CMK (cell line): ENCODE data around the gene YIPF5.

ENCODE experiments used
- DNase-seq: peaks from one replicate; pipeline ENCODE4 v3.0.0-alpha.2; 2010; ENCODE audit warnings: low read depth

YIPF5 gene

DNA sequence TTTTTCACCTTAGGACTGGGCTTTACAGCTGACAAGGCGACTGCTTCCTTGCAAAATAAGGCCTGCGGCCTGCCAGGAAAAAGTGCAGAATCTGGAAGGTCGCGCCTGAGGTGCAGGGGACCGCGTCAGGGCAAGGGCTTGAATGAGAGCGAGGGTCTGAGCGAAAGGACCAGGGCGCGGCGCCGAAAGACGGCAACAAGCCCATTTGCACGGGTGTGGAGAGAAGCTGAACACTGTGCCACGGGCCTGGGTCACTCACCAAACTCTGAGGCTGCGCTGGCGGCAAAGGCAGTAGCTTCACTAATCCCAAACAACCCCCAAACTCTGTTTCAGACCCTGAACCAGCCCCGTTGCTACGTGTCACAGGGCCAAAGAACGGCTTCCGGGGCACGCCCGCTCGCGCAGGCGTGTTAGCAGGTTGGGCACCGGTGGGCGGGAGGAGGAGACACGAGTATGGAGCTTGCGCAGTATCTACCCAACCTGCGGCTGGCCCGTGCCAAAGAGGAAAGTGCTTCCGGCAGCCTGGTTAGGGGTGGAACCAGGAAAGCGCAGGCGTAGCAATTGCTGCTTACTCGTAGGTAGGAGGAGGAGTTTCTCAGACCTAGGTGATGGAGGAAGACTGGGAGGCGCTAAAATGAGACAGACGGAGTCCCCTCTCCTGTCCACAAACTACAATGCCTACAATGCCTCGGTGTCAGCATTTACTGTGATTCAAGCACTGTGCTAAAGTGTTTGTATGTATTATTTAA is at the start of gene YIPF5, which contains the start of gene KCTD16:
Gene YIPF5 (minus strand): TSS at position 384 of the 749 bp plus-strand sequence. CDS start 704 bp downstream, outside the sequence.
Gene KCTD16 (plus strand): TSS at position 598 of the 749 bp plus-strand sequence.
- DNase-seq, result peak; percentile 75

DNA sequence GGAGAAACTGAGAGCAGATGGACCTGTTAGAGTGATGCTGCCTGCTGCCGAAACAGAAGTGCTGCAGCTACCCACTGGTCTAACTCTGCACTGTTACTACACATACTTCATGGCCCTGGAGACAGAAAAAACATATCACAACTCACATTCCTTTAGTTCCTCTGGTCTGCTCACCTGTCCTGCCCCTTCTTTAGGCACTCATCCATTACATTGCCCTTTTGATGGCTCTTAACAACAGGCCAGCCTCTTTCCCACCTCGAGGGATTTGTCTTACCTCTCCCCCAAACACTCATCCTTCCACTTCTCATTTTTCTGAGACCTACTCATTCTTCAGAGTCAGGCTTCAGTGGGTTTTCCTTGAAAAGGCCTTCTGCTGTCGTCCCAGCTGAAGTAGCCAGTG is 49.4 kb upstream of the YIPF5 start:
- DNase-seq, result no peak

DNA sequence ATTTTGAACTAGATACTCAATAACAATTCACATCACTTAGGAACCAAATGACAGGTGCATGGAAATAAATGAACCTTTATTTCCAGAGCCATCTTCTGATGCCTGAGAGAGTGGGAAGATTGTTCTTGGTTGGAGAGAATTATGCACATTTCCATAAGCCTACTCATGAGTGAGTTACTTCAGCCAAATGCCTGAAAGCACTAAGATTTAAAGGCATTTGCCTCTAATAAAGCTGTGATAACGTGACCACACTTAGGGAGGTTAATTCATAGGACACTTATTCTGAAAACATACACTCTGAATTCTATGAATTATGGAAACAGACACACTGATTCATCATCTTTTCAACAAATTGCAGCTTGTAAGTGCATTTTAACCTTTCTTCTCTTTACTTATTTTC is 40.2 kb upstream of the YIPF5 start:
- no peak for DNase-seq

DNA sequence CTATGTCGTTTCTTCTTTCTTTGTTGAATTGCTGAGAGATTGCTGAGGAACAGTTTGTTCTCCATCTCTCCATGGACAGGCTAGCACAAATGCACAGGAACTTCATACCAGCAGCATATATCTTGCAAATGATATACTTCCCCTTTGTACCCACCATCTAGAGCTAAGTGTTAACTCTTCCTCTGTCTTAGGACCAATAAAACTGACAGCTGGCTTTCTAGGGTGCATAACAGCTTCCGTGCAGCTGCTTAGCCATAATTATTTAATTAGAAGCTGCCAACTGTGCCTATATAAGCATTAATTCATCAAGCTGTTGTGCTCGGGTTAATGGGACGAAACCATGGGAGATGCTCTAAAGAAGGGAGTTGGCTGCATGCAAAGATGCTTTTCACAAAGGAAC is 38.9 kb upstream of the YIPF5 start:
- DNase-seq, result no peak

DNA sequence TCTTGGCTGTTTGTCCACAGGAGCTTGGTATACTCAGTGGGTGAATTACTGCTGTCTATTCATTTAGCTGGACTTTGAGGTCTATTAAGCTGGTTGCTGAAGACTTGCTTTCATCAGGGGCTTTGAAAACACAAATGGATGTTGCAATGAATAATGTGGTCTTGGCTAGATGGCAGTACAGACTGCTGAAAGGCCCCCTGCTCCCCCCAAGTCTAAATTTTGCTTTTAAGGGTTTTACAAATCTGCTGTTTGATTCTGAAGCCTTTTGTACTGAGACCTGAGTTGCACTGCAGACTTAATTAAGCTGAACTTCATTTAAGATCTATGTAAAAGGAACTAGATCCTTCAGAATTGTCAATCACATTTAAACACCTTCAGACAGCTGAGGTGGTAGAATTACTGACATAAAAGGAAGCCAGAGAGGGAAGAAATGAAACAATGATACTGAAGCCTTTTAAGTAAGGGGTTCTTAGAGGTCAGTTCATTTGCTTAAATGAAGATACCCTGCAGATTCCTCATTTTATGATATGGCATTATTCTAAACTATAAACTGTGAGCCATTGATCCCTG is 37.5 kb upstream of the YIPF5 start:
- no peak for DNase-seq

DNA sequence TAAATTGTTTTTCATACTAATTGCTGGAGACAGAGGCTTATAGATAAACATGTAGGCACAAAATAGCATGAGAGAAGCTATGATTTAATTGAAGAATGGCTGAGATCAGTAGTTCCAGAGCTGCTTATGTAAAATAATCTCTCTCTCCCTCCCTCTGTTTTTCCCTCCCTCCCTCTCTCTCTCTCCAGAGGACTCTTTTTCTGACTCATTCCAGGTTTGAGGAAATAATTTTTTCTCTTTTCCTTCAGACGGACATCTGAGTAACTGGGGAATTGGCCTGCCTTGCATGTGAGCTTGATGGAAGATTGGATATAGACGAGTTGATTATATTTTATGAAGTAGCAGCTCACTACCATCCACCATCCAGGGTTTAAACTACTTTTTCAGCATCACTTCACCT is 35.7 kb upstream of the YIPF5 start:
- DNase-seq, result no peak

DNA sequence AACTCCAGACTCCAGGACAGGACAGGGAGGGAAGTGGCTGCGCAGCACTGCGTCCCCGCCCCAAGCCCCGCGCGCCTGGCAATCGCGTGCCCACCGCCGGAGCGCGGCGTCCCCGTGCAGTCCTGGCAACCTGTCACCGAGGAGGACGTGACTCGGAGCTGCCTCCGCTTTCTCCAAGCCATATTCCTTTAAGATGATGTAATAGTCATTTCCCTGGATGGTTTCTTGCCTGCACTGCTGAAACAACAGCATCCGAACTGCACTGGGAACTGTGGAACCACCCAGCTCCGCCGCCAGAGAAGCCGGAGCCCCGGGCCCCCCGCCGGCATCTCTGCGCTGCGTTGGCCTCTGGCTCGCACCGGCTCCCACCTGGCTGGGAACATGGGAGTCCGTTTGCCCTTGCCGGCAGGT is 34.7 kb upstream of the YIPF5 start:
- DNase-seq, result no peak

DNA sequence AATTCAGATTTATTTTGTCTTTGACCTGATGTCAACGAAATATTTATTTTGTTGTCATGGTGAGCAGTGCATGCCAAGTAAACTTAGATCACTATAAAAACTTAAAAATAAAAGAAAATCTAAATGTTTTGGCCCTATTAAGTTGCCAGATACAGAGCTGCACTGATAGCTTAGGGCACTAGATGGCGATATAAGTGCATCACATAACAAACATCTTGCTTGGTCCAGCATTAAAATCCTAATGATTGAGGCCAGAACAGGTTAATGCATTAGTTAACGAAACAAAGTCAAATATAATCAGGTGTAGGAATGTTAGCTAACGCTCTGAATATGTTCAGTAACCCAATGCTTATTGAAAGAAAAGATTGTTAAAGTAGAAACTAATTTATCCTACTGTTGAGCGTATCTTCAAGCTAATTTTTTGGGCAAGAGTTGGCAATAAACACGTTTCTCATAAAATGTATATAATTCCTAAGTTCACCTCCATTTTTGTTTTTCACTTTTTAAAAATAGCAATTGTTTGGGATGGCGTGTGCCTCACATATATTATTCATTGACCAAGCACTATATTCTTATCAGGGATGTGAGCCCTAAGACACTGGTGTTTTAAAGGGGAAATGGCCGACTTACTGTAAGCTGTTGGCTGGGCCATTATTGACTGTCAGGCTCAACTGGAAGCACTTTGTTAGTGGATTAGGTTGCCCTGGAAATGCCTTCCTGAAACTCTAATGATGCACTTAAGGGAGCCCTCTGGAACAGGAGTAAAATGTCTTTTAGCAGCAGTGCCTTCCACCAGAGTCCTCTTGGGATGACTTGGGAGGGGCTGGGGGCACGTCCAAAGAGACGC is 33.5 kb upstream of the YIPF5 start:
- DNase-seq, result no peak

DNA sequence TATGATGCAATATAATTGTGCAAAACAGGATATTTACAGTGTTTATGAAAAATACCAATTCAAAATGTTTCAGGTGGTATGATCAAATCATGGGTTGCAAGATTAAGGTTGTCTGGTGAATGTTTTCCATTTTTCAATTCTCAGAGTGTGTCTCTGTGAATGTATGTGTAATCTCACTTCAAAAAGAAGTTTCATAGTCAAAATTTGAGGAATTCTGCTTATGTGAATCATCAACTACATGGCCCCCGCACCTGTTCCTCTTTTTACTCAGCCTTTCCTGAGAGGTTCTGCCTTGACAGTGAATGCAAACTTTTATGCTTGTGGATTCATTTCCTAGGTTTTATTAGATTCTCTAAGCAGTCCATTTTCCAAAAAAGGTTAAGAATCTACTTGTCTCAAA is 32.3 kb upstream of the YIPF5 start:
- no peak for DNase-seq

DNA sequence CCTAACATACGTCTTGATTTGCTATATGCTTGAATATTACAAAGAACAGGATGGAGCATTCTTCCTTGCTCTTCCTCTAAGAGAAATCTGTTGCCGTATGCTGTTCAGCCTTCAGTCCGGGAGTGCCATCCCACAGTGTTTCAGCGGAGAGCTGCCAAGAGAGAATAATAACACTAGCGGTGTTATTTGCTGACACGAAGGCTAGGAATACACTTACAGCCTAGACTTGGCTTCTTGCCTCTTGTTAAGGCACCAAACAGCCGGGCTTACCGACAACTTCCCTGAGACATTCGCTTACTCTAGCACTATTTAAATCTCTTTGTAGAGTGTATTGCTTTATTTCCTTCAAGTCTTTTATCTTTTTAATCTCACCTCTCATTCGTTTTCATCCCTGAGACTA is 31.6 kb upstream of the YIPF5 start:
- DNase-seq, result no peak

DNA sequence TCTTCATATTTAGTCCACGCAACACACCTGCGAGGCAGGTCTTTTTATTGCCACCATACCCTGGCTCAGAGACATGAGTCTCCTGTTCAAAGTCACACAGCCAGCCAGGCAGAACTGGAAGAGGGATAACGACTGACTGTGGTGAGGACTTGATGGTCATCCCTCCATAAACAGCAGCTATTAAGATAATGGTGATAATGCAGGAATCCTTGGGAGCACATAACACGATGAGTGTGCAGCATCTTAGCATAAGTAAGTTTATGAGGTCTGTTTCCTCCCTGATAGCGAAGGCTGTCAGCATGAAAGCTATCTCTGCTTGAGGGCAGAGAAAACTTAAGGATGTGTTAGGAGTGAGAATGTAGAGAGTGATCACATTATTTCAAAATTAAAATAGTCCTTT is 31.1 kb upstream of the YIPF5 start:
- peak; percentile 35 for DNase-seq

DNA sequence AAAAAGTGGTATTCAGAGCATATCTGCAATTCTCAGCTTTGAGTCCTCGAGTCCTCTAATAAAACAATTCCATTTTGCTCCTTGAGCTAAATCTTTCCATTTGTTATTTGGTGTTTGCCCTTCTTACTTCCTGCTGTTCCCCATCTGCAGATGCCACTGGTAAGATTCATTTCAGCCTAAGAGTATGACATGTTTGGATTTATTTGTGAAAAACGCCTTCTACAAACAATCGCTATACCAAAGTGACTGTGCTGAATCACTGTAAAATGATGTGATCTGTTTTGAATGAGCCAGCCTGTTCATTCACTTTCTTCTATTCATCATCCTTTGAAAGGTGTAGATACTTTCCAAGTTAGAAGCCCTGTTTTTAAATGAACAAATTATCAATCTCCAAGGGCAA is 27.9 kb upstream of the YIPF5 start:
- DNase-seq, result no peak

DNA sequence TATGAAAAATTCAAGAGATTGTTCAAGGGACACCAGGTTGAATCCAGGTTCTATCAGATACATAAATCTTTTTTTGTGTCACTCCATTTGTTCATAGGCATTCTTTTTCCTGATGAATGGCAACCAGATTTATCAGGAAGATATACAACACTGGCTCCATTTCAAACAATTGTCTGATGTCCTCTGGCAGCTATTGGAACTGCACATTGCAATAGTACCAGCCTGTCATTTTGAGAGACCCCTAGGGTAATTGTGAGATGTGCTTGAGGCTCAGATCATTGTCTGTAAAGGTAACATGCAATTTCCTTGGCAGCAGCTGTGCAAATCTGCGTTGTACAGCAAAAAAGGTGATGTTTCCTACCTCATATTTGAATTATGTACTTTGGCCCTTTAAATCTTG is 26.2 kb upstream of the YIPF5 start:
- no peak for DNase-seq

DNA sequence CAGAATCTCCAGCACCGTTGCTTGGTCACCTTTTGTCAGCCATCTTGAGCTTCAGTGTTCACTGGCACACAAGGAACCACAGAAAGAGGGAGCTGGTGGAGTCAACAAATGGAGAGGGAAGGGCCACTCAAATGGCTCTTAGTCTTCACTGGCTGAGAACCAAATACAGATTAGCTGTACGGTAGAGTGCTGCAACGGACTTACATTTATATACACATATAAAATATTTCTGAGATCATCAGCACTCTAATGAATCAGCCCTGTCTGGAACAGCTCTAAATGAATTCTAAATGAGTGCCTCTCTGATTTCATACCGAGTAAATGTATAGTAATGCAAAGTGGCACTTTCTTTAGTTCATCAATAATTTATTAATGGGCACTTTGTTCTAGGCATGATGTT is 25.0 kb upstream of the YIPF5 start:
- no peak for DNase-seq

DNA sequence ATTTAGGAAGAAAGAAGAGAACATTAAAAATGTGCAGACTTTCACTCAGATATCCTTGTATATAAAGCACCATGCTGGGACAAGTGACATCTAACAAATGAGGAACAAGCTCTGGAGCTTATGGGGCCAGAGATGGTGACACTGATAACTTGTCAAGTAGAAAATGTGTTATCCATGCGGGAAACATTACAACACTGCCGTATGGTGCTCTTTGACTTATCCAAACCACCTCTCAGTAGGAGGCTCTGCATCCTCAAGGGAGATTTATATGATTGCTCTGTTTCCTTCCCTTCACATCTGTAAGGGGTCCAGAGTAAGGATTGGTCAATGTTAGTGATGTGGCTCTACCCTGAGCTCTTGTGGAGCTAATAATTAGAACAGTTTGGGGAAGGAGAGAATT is 23.7 kb upstream of the YIPF5 start:
- no peak for DNase-seq

DNA sequence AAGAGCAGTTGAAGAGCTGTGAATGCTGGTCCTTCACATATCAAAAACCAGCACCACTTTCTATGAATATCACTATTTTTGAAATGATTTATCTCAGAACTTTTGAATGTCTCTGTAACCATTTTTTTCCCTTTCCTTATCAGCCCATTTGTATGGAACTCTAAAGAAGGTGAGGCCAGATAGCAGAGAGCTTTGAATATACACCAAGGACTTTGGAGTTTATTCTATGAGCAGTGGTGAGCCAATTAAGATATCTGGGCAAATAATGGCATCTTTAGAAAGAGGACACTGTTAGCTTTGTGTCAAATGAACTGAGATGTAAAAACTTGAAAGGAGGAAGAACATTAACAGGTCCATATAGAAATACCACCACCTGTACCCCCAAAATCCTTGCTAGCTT is 22.2 kb upstream of the YIPF5 start:
- DNase-seq, result no peak

DNA sequence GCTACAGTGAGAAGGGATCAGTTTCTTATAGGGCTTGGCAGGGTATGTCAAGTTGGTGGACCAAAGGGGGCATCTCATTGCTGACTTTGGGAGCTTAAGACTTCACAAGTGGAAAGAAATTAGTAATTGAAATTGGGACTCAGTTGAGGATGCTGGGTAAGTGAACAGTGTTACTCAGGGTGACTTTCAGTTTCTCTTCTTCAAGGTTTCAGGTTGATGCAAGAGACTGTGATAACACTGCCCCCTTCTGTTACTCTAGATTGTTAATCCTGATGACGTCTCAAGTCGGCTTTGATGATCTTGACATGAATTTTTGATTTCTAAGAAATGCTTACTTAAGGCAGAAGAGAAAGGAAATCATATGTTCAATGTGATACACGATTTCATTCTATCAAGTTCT is 21.5 kb upstream of the YIPF5 start:
- DNase-seq, result no peak

DNA sequence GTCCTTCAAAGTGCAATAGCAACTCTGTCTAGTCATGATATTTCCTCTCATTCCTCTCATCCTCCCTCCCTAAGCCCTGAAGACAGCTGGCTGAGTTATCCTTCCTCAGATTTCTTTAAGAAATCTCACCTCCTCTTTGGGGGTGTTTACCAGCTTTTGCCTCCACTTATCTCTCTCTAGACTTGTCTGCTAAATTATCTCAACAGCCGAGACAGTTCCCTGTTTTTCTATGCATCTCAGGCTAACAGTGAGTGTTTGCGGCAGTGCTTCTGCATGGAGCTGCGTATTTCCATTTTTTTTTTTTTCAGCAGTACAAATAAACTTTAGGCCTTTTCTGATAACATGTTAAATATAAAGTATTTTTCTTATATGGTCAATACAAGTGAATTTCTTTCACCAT is 21.1 kb upstream of the YIPF5 start:
- no peak for DNase-seq

DNA sequence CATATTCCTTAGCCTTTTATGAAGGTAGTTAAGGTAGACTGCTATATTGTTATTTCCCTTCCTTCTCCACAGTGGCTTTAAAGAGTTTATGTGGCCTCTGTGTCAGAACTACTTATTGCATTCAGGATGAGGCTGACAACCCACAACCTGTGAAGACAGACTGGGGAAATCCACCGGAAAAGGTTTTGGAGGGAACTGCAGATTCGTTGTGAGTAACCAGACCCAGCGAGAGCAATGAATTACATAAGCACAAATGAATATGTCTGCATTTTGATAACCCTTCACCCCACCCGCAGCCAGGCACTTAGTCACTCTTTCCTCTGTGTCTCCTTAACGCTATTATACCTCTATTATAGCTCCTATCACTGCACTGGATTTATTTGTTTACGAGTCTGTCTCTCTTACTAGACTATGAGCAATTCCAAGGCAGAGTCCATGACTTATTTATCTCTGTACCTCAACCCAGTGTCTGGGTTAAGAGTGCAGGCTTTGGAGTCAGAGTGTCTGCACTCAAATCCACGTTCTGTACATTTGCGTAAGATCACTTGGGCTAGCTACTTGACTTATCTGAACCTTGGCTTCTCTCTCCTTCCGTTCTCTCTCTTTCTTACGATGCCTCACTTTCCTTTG is 19.5 kb upstream of the YIPF5 start:
- DNase-seq, result no peak

DNA sequence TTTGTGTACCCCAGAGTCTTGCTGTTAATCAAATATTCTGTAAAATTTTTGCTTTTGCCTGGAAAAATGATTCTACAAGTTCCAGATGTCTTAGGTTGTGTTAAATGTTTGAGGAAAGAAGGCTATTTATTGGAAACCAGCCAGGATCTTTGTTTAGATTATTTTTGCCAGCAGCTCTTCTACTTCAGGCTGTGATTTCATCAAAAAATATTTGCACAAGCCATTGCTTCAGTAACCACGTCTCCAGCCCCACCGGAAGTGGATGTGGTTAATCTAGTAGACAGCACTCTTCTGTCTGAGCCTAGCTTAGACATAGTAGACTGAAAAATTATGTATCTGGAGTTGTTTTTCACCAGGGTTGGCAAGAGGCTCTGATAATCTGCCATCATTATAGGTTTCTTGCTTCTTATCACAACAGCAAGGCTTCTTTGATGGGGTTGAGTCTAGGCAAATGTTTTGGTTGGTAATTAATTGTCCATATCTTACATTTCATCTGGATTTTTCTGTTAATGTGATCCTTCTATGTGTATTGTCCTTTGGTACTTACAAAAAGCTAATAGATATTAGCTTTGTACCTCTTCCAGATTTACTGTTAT is 17.3 kb upstream of the YIPF5 start:
- DNase-seq, result no peak

DNA sequence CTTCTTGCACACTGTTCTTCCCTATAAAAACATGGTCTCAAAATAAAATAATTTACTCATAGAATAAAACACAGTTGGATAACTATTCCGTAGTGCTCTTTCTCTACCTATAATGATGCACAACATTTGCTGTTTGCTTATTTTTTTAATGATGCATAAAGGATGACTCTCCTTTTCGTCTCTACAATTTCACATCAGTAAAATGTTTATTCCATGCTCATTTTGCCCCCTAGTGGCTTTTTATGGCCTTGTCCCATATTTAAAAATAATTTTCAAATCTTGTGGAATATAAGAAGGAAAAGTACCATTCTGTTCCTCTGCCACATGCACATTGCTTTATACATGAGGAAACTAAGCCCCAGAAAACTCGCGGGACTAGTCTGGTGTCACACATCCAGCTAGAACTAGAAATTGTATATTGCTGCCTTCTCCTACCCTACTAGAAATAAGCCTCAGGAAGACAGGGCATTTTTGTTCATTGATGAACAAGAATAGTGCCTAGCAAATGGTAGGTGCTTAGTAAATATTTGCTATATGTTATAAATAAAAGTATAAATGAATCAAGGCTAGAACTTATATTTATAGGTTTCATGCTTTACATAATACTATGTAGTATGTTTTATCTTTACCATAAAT is 12.9 kb upstream of the YIPF5 start:
- DNase-seq, result no peak

DNA sequence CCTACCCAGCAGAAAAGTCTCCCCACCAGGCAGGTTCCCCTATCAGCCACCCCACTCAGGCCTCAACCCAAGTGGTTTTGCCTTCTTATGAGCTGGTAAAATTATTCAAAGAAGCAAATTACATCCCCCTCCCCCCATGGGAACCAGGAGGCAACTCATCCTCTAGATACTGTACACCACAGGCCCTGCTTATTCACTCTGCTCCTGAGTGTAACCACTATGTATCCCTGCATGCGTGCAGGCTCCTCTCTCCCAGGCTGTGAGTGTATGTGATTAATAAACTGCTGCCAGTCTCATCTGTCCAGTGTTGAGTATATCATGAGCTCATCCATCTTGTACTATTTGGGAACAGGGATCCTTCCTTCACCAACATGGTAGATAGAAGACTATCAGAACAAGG is 8.8 kb upstream of the YIPF5 start:
- no peak for DNase-seq
